Stimulated activated CD8-positive, alpha-beta memory T cell treated with anti-CD3 and anti-CD28 coated beads, Interleukin-7, amount 100 ng/mL, for 24 hours (primary cell): ENCODE data around the gene CNTNAP2.
"Not testable (repeated sequence)": the region's sequence is repeated elsewhere in the genome, so short reads cannot be mapped to it uniquely, and the experiment has no call there.

Experiments used
- DNase-seq: peaks from one replicate; pipeline ENCODE4 v3.0.0-alpha.2; 2020; ENCODE audit warnings: low read depth

The CNTNAP2 gene

GRCh38 chr7:148447221-148447849 is 2330.7 kb downstream of the CNTNAP2 start:
- DNase-seq: no peak

- DNase-seq: not testable (repeated sequence)
Observed at GRCh38 chr7:148451526-148451925, 2334.9 kb downstream of the CNTNAP2 start.

- no peak for DNase-seq
Observed at GRCh38 chr7:148456351-148456750, 2339.8 kb downstream of the CNTNAP2 start.

- DNase-seq: no peak
Observed at GRCh38 chr7:148457310-148457921, 2340.8 kb downstream of the CNTNAP2 start.

GRCh38 chr7:148458263-148458662 is 2341.7 kb downstream of the CNTNAP2 start:
- DNase-seq: no peak

- no peak for DNase-seq
Observed at GRCh38 chr7:148461392-148462179, 2345.0 kb downstream of the CNTNAP2 start.

- DNase-seq: not testable (repeated sequence)
Observed at GRCh38 chr7:148462774-148463173, 2346.2 kb downstream of the CNTNAP2 start.

GRCh38 chr7:148463210-148463609 is 2346.6 kb downstream of the CNTNAP2 start:
- DNase-seq: no peak

GRCh38 chr7:148464947-148465346 is 2348.3 kb downstream of the CNTNAP2 start:
- DNase-seq: no peak

- DNase-seq: not testable (repeated sequence)
Observed at GRCh38 chr7:148465441-148465840, 2348.8 kb downstream of the CNTNAP2 start.

GRCh38 chr7:148466120-148466519 is 2349.5 kb downstream of the CNTNAP2 start:
- no peak for DNase-seq

GRCh38 chr7:148468700-148469098 is 2352.1 kb downstream of the CNTNAP2 start:
- DNase-seq: no peak
